WI38 (cell line): ENCODE results near the gene SLMAP.

Experiments
- H3K4me3 ChIP-seq: 2 replicates; pipeline ENCODE4 v1.5.1; 2011; ENCODE audit warnings: low read depth, mild to moderate bottlenecking, control low read depth, low read length
- TF ChIP-seq, protein P1 (sequence below): IDR thresholded peaks from 2 replicates; pipeline ENCODE4 v1.5.1; 2012; ENCODE audit warnings: low read depth, mild to moderate bottlenecking, control low read depth, low read length

The SLMAP gene

DNA sequence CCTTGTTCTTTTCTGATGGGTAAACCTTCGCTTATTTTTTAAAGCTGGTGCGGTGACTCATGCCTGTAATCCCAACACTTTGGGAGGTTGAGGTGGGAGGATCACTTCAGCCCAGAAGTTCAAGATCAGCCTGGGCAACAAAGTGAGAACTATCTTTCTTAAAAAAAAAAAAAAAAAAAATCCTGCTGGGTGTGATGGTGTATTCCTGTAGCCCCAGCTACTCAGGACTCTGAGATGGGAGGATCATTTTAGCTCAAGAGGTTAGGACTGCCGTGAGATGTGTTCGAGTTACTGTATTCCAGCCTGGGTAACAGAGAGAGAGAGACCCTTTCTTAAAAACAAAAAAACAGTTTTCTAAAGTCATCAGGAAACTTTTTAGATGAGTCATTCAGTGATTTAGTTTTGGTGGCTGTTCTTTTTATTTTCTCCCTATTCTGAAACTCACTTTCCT lies 37.7 kb downstream of the SLMAP start:
- no peak overlapping the region for H3K4me3 ChIP-seq
- TF ChIP-seq, protein P1, sequence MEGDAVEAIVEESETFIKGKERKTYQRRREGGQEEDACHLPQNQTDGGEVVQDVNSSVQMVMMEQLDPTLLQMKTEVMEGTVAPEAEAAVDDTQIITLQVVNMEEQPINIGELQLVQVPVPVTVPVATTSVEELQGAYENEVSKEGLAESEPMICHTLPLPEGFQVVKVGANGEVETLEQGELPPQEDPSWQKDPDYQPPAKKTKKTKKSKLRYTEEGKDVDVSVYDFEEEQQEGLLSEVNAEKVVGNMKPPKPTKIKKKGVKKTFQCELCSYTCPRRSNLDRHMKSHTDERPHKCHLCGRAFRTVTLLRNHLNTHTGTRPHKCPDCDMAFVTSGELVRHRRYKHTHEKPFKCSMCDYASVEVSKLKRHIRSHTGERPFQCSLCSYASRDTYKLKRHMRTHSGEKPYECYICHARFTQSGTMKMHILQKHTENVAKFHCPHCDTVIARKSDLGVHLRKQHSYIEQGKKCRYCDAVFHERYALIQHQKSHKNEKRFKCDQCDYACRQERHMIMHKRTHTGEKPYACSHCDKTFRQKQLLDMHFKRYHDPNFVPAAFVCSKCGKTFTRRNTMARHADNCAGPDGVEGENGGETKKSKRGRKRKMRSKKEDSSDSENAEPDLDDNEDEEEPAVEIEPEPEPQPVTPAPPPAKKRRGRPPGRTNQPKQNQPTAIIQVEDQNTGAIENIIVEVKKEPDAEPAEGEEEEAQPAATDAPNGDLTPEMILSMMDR, result no peak

DNA sequence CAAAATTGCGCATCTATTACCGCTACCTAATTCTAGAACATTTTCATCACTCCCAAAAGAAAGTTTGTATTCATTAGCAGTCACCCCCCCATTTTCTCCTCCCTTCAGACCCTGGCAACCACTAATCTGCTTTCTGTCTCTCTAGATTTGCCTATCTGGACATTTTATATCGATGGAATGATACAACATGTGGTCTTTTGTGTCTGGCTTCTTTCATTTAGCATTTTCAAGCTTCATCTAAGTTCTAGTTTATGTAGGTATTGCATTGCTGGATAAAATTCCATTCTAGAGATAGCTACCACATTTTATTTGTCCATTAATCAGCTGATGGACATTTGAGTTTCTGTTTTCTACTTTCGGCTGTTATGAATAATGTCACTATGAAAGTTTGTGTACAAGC lies 38.4 kb downstream of the SLMAP start:
- TF ChIP-seq, protein P1, result no peak
- H3K4me3 ChIP-seq, result no peak overlapping the region

DNA sequence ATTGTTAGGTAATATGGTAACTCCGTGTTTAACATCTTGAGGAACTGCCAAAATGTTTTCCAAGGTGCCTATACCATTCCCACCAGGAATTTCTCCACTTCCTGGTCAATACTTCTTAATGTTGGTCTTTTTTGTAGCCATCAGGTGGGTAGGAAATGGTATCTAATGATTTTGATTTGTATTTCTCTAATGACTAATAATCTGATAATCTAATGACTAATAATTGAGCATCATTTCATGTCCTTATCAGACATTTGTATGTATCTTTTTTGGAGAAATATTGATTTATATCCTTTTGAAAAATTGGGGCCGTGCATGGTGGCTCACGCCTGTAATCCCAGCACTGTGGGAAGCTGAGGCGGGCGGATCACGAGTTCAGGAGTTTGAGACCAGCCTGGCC lies 38.8 kb downstream of the SLMAP start:
- no peak overlapping the region for H3K4me3 ChIP-seq
- TF ChIP-seq, protein P1, result no peak

DNA sequence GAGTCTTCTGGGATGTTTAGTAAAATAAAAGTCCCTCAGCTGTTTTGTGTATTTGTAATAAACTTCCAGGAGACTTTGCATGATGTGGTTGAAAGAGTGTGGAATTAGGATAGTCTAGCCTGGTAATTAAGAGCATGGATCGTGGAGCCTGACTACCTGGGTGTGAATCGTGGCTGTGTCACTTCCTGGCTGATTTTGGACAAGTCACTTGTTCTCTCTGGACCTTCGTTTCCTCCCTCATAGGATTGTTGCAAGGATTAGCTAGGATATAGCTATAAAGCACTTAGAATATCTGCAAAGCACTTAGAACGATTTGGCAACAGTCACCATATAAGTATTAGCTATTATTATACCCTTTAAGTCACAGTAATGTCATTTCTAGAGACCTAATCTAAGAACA lies 40.2 kb downstream of the SLMAP start:
- TF ChIP-seq, protein P1, result no peak
- no peak overlapping the region for H3K4me3 ChIP-seq

DNA sequence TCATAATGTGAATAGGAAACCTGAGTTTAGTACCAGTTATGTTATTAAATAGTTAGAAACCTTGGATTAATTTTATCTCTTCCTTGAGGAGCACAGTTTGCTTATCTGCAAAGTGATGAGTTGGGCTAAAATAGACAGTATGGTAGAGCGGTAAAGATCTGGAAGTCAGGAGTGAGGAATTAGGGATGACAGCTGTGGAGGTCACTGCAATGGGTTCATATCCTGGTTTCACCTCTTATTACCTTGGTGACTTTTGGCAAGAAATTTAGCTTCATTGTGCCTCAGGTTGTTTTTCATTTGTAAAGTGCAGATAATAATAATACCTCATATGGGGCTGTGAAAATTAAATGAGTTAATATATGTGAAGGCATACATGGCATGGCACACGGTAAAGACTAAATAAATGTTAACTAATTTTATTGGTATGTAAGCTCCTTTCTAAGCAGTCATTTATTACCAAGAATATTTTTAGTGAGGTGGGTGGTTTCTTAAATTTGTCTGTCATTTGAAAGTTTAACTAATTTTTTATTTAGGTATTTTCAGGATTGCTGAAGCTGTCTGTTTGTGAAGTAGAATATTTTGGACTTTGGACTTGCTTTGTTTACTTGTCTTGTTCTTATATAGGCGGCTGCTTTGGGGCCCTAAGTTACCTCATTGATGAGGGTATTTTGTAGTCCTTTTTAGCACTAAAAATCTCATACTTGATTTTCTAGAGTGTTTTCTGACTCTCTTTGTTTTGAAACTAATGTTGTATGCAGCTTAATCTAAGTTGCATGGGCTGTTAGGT lies 41.8 kb downstream of the SLMAP start:
- no peak overlapping the region for H3K4me3 ChIP-seq
- TF ChIP-seq, protein P1, result no peak

DNA sequence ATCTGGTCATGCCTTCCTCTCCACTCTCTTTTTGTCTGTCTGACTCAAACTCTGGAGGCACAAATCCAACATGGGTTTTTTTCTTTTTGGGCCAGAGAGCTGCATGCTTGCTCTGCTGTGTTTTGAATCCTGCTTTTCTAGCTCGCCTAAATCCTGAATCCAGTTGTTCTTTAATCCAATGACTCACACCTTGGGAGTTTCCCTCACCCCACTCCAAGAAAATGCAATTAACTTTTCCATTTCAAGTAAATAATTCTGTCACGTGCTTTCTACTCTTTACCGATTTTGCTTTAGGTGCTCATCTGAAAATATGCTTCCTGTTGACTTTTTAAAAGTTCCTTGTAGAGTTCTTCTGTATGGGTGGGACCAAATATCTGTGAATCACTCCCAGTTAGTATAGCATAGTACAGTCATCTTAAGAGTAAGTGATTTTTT lies 47.6 kb downstream of the SLMAP start:
- H3K4me3 ChIP-seq, result peak overlapping the region; percentile 11; the same call in 1 of the 2 replicates
- TF ChIP-seq, protein P1, result no peak

DNA sequence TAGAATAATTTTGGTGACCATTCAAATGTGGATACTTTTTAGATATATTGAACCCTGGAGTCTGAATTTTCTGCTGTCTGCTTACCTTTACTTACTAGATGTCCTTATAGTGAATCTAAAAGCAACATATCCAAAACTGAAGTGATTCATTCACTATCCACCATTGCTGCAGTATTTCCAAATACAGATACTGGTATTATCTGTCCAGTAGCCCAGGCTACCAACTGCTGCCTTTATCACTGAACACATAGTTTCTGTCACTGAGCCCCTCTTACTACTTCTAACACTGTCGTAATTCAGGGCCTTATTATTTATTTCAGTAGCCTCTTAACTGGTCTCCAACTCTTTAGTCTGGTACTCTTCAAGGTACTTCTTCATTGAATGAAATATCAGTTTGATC lies 49.2 kb downstream of the SLMAP start:
- no peak overlapping the region for H3K4me3 ChIP-seq
- TF ChIP-seq, protein P1, result no peak
